GM04503 (cell line): ENCODE measurements around the gene DNAL4.
"Not testable (repeated sequence)": the region's sequence is repeated elsewhere in the genome, so short reads cannot be mapped to it uniquely, and the experiment has no call there.

Source experiments
- DNase-seq: peaks from one replicate; pipeline ENCODE4 v3.0.0-alpha.2; 2012; ENCODE audit warnings: low read depth

Gene DNAL4

GRCh38 chr22:38826801-38827200 lies 32.9 kb upstream of the DNAL4 start:
- DNase-seq, result no peak

- DNase-seq, result no peak
Observed at GRCh38 chr22:38826386-38826785, 32.4 kb upstream of the DNAL4 start.

- DNase-seq, result no peak
Observed at GRCh38 chr22:38824585-38824984, 30.6 kb upstream of the DNAL4 start.

- DNase-seq, result no peak
Observed at GRCh38 chr22:38823637-38824036, 29.7 kb upstream of the DNAL4 start.

- no peak for DNase-seq
Observed at GRCh38 chr22:38823076-38823475, 29.1 kb upstream of the DNAL4 start.

GRCh38 chr22:38820020-38820419 lies 26.1 kb upstream of the DNAL4 start:
- no peak for DNase-seq

- DNase-seq, result no peak
Observed at GRCh38 chr22:38819387-38819940, 25.5 kb upstream of the DNAL4 start.

GRCh38 chr22:38817196-38817595 lies 23.3 kb upstream of the DNAL4 start:
- DNase-seq, result no peak

- no peak for DNase-seq
Observed at GRCh38 chr22:38815842-38816241, 21.9 kb upstream of the DNAL4 start.

GRCh38 chr22:38811241-38811640 lies 17.3 kb upstream of the DNAL4 start:
- DNase-seq, result no peak

- DNase-seq, result not testable (repeated sequence)
Observed at GRCh38 chr22:38805041-38805593, 11.2 kb upstream of the DNAL4 start.

GRCh38 chr22:38802671-38803121 lies 8.8 kb upstream of the DNAL4 start:
- peak; percentile 95 for DNase-seq

GRCh38 chr22:38799265-38800002 lies 5.5 kb upstream of the DNAL4 start:
- peak; percentile 78 for DNase-seq

GRCh38 chr22:38798496-38798895 lies 4.6 kb upstream of the DNAL4 start:
- no peak for DNase-seq

GRCh38 chr22:38796262-38796957 lies 2.5 kb upstream of the DNAL4 start:
- no peak for DNase-seq

- no peak for DNase-seq
Observed at GRCh38 chr22:38795569-38795968, 1.6 kb upstream of the DNAL4 start.

- no peak for DNase-seq
Observed at GRCh38 chr22:38793317-38793716, 626 bp downstream of the DNAL4 start.

GRCh38 chr22:38792833-38793232 lies 1.1 kb downstream of the DNAL4 start:
- no peak for DNase-seq

GRCh38 chr22:38789606-38790005 lies 4.3 kb downstream of the DNAL4 start:
- no peak for DNase-seq

- no peak for DNase-seq
Observed at GRCh38 chr22:38788846-38789245, 5.1 kb downstream of the DNAL4 start.

- DNase-seq, result peak; percentile 88
Observed at GRCh38 chr22:38788021-38788816, 5.7 kb downstream of the DNAL4 start.

GRCh38 chr22:38786631-38787030 lies 7.3 kb downstream of the DNAL4 start:
- DNase-seq, result no peak
